Gastrocnemius medialis (tissue), 4 donors: ENCODE measurements around the gene MAP3K6. TPM values are rescaled to one million over a fixed set of nuclear protein-coding genes. Genes with fewer than 3 reads are reported as not detected.

ENCODE experiments used
- ATAC-seq, 2 donors: fragments of 150-250 bp; one replicate each; pipeline ENCODE4 v1.9.1; 2016
- DNase-seq, 2 donors: peaks; one replicate each; pipeline ENCODE4 v3.0.0-alpha.2; 2019
- H3K27ac ChIP-seq, 4 donors: fragments of 200-600 bp; sonication (generic); 1 replicate in 1 of 4; 2 replicates in 3 of 4; pipeline ENCODE4 v1.5.1; 2016 to 2018; ENCODE audit warnings: mild to moderate bottlenecking in 2 of 4, moderate library complexity in 1 of 4
- H3K27me3 ChIP-seq, 3 donors: fragments of 200-600 bp; sonication (generic) in 2 of 3; 1 replicate in 1 of 3; 2 replicates in 2 of 3; pipeline versions ENCODE4 v1.5.1 to v1.6.0; 2016 to 2019; ENCODE audit warnings: mild to moderate bottlenecking in 1 of 3, moderate library complexity in 1 of 3
- H3K36me3 ChIP-seq, 2 donors: fragments of 200-600 bp; sonication (generic) in 1 of 2; one replicate each; pipeline ENCODE4 v1.5.1; 2017 to 2018
- H3K4me1 ChIP-seq, 2 donors: fragments of 200-600 bp; sonication (generic) in 1 of 2; one replicate each; pipeline ENCODE4 v1.5.1; 2016 to 2017; ENCODE audit warnings: mild to moderate bottlenecking in 2 of 2
- H3K4me3 ChIP-seq, 4 donors: fragments of 200-600 bp; sonication (generic) in 3 of 4; 1 replicate in 1 of 4; 2 replicates in 3 of 4; pipeline ENCODE4 v1.5.1; 2016 to 2019; ENCODE audit warnings: mild to moderate bottlenecking in 2 of 4
- H3K9me3 ChIP-seq, 3 donors: fragments of 200-600 bp; sonication (generic) in 2 of 3; 1 replicate in 1 of 3; 2 replicates in 2 of 3; pipeline ENCODE4 v1.5.1; 2016 to 2019
- POLR2A ChIP-seq, 2 donors: fragments of 450-650 bp; IDR thresholded peaks; one replicate each; pipeline ENCODE4 v1.6.1; 2017; ENCODE audit warnings: antibody characterized with exemption in 2 of 2, mild to moderate bottlenecking in 2 of 2, moderate library complexity in 2 of 2
- in situ Hi-C, 4 donors: fragments of 200-750 bp; cut with MboI; loops; one replicate each; pipeline versions ENCODE4 v1.15.0 to v1.8.0; 2017; ENCODE audit warnings: low sequenced_read_pairs in 4 of 4
- intact Hi-C: fragments of 100-400 bp; cut with DNase I; formaldehyde crosslinking; loops from one replicate; pipeline ENCODE4 v1.15.1; 2023; ENCODE audit warnings: low total_unique reads
- total RNA-seq, 4 donors: library from RNA; depleted of rRNA; stranded (reverse); fragments of >200 nt; gene quantifications; one replicate each; pipeline versions ENCODE4 v1.1.0 to v1.2.3, GENCODE V29; 2016
- TF ChIP-seq, protein P1 (sequence below), 5 experiments: fragments of 450-650 bp in 3 of 5; fragments of 200-600 bp in 2 of 5; sonication (generic) in 2 of 5; IDR thresholded peaks in 4 of 5; conservative IDR thresholded peaks in 1 of 5; 1 replicate in 4 of 5; 2 replicates in 1 of 5; pipeline ENCODE4 v1.5.1; 2016 to 2019; ENCODE audit warnings: antibody characterized with exemption in 5 of 5, mild to moderate bottlenecking in 3 of 5, moderate library complexity in 3 of 5

The MAP3K6 gene
- total RNA-seq, 4 donors from 2014 or later: 16.5 to 29.1 (median 18.4) TPM

DNA sequence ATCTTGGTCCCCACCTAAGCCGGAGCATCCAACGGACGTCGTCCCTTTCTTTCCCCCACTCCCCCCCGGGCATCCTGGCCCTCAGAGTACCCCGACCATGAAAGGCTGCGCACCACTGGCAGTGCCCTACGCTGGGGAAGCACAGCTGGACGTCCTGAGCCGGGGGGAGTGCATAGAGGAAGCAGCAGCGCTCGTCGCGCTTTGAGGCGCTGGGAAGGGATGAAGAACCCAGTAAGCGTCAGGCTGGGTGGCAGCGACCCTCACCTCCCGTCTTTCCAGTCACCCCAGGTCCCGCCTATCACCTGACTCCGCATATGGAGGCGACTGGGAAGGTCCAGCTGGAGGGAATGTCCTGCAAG lies 5.7 kb downstream of the MAP3K6 start:
- ATAC-seq (no peak), DNase-seq (no peak)
- H3K9me3 ChIP-seq: no peaks in the 10 kb centered on the region
- peaks cover 10% of the 10 kb centered on the region in 2 donors for H3K4me1 ChIP-seq
- in situ Hi-C loops (no loop called here), intact Hi-C loops (no loop called here)
- H3K4me3 ChIP-seq: no peak overlapping the region
- TF ChIP-seq, protein P1, sequence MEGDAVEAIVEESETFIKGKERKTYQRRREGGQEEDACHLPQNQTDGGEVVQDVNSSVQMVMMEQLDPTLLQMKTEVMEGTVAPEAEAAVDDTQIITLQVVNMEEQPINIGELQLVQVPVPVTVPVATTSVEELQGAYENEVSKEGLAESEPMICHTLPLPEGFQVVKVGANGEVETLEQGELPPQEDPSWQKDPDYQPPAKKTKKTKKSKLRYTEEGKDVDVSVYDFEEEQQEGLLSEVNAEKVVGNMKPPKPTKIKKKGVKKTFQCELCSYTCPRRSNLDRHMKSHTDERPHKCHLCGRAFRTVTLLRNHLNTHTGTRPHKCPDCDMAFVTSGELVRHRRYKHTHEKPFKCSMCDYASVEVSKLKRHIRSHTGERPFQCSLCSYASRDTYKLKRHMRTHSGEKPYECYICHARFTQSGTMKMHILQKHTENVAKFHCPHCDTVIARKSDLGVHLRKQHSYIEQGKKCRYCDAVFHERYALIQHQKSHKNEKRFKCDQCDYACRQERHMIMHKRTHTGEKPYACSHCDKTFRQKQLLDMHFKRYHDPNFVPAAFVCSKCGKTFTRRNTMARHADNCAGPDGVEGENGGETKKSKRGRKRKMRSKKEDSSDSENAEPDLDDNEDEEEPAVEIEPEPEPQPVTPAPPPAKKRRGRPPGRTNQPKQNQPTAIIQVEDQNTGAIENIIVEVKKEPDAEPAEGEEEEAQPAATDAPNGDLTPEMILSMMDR (IDR thresholded peaks at IDR 0.05 in 4 of 5, conservative IDR thresholded peaks at IDR 0.05 in 1 of 5): no peak
- no peak for TF ChIP-seq POLR2A (IDR thresholded peaks at IDR 0.05)
- H3K27ac ChIP-seq: no peak overlapping the region
- H3K36me3 ChIP-seq: peaks cover 0 to 45% of the 10 kb centered on the region in 2 donors
- no peaks in the 10 kb centered on the region for H3K27me3 ChIP-seq

DNA sequence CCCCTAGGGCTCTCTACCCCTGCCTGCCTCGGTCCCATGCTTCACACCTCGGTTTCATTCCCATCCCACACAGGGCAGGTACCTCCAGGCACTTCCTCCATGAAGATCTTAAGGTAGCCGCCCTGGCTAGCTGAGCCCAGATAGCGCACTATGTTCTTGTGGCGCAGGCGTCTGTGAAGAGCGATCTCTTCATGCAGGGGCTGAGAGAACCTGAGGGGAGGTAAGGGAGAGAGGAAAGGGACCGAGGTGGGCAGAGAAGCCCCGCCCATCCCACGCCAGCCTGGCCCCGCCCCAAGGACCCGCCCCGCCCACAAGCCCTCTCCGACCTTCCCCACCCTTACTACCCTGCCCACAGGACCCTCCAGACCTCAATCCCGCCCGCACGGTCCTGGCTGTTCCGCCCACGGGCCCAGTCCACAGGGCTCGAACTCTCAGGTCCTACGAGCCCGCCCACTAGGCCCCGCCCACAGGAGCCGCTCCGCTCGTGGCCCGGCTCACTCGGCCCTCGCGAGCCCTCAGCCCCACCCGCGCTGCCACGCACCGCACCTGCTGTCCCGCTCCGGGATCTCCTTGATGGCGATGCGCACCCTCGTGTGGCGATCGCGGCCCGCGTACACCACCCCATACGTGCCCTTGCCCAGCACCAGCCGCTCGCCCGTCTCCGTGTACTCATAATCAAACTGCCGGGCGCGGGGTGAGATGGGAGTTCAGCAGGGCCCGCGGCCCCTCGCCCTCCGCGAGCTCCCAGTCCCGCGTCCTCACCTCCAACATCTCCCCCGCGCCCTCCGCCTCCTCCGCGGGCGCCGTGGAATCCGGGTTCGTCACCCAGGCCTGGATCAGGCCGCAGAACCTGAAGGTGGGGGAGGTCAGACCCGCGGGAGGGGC lies 6.4 kb downstream of the MAP3K6 start:
- Histone ChIP-seq H3K4me1 (peaks cover 10% of the 10 kb centered on the region in 2 donors), H3K27ac (no peak overlapping the region), H3K4me3 (peak overlapping the region in 1 of 4 donors; percentile 5), H3K36me3 (peaks cover 0 to 52% of the 10 kb centered on the region in 2 donors), H3K27me3 (no peaks in the 10 kb centered on the region), H3K9me3 (no peaks in the 10 kb centered on the region)
- DNase-seq (no peak), ATAC-seq (no peak)
- TF ChIP-seq, protein P1 (IDR thresholded peaks at IDR 0.05 in 4 of 5, conservative IDR thresholded peaks at IDR 0.05 in 1 of 5): no peak
- no peak for TF ChIP-seq POLR2A (IDR thresholded peaks at IDR 0.05)
- in situ Hi-C loops: no loop called here
- intact Hi-C loops: no loop called here

DNA sequence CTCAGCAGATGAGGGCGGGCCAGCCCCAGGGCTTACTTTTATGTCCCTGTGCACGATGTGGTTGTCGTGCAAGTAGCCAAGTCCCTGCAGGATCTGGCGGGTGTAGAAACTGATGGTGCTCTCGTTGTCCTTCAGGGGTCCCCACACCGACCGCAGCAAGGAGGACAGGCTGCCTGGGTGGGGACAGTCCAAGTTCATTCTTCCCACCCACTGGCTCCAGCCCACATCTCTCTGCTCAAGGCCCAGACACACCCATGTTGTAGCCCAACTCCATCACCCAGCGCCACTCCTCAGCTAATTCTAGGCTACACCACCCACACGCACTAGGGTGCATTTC lies 7.0 kb downstream of the MAP3K6 start:
- H3K36me3 ChIP-seq: peaks cover 0 to 58% of the 10 kb centered on the region in 2 donors
- no peaks in the 10 kb centered on the region for H3K9me3 ChIP-seq
- intact Hi-C loops (no loop called here), in situ Hi-C loops (loop anchor here in 2 of 4 donors (5.0 kb wide), 1 partner anchor 33 kb away; the partner anchor contains the start of gene GPR3 (in 2 of the 2))
- no peak overlapping the region for H3K27ac ChIP-seq
- DNase-seq (no peak), ATAC-seq (no peak)
- H3K4me3 ChIP-seq: no peak overlapping the region
- TF ChIP-seq POLR2A (IDR thresholded peaks at IDR 0.05): no peak
- TF ChIP-seq, protein P1 (IDR thresholded peaks at IDR 0.05 in 4 of 5, conservative IDR thresholded peaks at IDR 0.05 in 1 of 5): no peak
- H3K4me1 ChIP-seq: peaks cover 5% of the 10 kb centered on the region in 2 donors
- no peaks in the 10 kb centered on the region for H3K27me3 ChIP-seq

DNA sequence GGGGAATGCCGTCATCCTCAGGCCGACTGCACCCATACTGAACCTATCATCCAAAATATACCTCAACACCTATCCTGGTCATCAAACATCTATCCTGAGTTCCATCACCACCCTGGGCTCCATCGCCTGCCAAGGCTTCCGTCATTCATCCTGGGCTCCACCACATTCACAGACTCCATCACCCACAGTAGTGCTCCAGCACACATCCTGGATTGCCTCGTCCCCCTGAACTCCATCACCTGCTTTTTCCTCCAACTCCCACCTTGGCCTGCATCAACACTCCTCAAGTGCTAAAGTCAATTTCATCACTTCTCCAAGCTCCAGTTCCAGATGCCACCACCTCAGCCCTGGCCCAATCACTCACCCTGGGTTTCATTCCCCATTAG lies 7.8 kb downstream of the MAP3K6 start:
- H3K36me3 ChIP-seq: peaks cover 0 to 60% of the 10 kb centered on the region in 2 donors
- H3K27ac ChIP-seq: no peak overlapping the region
- ATAC-seq: no peak

More for the DNA sequence above, 7.8 kb downstream of the MAP3K6 start:
- TF ChIP-seq, protein P1 (IDR thresholded peaks at IDR 0.05 in 4 of 5, conservative IDR thresholded peaks at IDR 0.05 in 1 of 5): no peak
- no peak for TF ChIP-seq POLR2A (IDR thresholded peaks at IDR 0.05)
- Histone ChIP-seq H3K4me3 (no peak overlapping the region), H3K4me1 (no peaks in the 10 kb centered on the region), H3K27me3 (no peaks in the 10 kb centered on the region), H3K9me3 (no peaks in the 10 kb centered on the region)
- intact Hi-C loops (no loop called here), in situ Hi-C loops (loop anchor here in 2 of 4 donors (5.0 kb wide), 1 partner anchor 33 kb away; the partner anchor contains the start of gene GPR3 (in 2 of the 2))
- DNase-seq: no peak
